PC-9 (cell line): ENCODE data around the gene PYM1.

Experiments
- CTCF ChIP-seq: fragments of 200-600 bp; sonication (generic); conservative IDR thresholded peaks from 2 replicates; pipeline ENCODE4 v1.6.1; 2017; ENCODE audit warnings: mixed run types, antibody characterized with exemption, mild to moderate bottlenecking, moderate library complexity
- EZH2 ChIP-seq: fragments of 200-600 bp; sonication (generic); IDR thresholded peaks from 2 replicates; pipeline ENCODE4 v1.8.0; 2017; ENCODE audit warnings: antibody characterized with exemption, low read depth

- TF ChIP-seq CTCF (no peak), EZH2 (no peak)
Observed at GRCh38 chr12:55901881-55902490, 25.7 kb downstream of the PYM1 start.
